Cerebellar cortex (tissue), 1 donor: Measurements from ENCODE around the gene SIVA1.

ENCODE experiments used
- DNase-seq: peaks from one replicate; pipeline ENCODE4 v3.0.0-alpha.2; 2015; ENCODE audit warnings: low spot score

SIVA1 gene

DNA sequence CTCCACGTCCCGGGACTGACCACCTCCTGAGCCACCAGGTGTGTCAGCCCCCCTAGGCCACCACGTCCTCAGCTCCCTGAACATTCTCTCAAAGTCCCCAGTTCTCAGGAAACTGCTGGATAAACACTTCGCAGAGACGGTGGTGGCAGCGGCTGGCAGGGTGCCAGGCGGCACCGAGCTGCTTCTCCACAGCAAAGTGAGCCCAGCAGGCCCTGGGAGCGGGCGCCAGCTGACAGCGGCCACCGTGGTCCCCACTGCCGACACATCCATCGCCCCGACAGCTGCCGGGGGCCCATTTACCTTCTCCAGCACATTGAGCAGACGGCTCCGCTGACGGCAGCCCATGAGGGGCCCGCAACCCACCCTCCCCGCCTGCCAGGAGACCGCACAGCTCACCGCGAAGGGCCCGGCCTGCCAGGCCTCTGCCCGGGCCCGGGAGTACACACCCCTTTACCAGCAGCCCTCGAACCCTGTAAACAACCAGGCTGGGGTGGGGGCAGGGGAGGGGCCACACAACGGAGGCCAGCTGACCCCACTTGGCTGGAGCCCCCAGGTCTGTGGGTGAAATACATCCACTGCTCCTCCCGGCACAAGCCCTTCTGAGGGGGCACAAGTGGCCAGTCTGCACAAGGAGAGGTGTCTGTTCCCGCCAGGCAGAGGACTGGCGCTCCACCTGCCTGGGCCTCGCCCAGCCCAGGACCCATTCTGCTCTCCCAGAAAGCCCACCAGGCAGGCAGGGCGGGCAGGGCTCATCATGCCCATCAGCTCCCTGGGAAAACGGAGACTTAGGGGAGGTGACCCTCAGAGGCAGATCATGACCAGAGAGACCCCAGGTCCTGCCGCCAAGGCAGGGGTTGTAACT is 32.1 kb downstream of the SIVA1 start:
- DNase-seq, result no peak

DNA sequence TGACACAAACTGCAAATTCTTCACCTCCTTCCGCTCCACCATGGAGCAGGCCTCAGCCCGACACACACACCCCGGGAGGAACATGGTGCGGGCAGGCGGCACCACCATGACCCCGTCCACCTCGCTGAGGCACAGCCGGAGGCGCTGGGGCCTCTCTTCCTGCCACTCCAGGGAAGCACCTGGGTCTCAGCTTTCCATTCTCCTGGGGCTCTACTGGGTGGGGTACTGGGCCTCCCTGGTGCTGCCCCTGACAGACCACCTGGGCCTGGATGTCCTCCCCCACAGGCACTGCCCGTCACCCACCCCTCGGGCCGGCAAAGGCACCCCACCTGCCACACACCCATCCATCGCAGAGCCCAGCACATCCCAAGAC is 32.7 kb downstream of the SIVA1 start:
- no peak for DNase-seq

DNA sequence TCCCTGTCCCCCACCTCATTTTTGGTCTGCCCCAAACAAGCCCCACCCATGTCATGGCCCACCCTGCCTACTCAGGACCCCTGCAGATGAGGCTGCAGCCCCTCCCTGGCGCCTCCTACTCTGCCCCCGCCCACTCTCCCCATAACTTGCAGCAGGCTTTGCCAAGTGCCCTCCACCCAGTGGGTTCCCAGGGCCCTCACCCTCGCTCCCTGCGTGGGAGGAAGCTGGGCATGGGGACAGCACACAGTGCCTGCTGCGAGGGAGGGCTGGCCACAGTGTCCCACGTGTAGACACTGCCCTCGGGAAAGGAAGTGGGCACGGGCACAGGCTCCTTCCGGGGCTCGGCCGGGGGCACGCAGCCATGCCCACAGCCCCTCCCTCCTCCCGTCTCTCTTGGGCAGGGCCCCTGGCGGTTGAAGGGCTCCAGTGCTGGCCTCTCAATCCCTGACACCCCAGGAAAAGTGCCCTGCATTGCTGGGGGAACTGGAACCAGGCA is 33.2 kb downstream of the SIVA1 start:
- no peak for DNase-seq

DNA sequence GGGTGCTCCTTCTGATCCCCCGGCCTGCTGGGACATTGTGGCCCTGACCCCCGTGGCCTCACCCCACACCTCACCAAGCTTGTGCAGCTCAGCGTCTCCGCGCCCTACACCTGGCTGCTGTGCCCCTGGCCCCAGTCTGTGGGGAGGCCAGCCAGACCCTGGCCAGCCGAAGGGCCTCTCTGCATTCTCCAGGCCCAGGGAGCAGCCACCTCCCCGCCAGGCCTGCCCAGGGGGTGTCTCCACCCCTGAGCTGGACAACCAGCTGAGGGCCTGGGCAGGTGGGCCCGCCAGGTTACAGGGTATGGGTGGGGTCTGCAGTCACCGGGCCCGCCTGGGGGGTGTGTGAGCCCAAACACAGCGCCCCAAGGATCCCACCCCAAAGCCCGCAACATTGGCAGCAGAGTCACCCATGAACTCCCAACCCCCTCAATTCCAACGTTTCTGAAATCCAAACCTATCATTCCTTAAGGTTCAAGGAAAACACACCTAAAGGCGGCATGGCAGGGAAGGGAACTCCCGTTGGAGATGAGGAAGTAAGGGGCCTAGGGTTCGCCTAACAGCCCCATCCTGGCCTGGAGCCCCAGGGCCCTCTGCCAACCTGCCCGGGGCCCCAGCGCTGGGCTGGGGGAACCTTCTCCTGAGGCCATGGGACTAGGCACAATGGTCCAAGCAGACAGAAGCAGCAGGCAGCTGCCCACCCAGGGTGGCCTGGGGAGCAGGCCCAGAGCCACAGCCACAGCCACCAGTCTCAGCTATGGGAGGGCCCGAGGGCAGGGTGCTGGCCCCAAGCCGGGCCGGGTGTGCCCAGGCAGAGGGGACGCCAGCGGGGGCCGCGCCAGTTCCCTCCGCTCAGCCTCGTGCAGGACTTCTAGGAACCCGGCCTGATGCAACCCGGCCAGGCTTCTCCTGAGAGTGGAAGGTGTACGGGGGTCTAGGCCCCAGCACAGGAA is 34.1 kb downstream of the SIVA1 start:
- no peak for DNase-seq

DNA sequence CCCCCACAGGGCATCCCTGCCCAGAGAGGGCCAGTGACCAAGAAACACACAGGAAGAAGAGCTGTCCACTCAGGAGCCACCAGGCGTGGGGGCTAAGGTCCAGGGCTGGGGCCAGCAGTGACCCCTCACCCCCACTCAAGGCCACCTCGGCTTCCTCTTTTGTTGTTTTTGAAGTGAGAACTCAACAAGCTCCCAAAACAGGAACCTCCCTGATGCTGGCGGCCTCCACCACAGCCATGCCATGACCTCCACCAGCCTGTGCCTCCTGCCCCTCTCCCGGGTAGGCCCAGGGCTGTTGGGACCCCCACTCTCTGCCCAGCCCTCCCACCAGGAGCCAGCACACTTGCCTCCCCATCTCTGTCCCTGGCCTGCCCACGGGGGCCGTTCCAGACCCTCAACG is 34.8 kb downstream of the SIVA1 start:
- no peak for DNase-seq

DNA sequence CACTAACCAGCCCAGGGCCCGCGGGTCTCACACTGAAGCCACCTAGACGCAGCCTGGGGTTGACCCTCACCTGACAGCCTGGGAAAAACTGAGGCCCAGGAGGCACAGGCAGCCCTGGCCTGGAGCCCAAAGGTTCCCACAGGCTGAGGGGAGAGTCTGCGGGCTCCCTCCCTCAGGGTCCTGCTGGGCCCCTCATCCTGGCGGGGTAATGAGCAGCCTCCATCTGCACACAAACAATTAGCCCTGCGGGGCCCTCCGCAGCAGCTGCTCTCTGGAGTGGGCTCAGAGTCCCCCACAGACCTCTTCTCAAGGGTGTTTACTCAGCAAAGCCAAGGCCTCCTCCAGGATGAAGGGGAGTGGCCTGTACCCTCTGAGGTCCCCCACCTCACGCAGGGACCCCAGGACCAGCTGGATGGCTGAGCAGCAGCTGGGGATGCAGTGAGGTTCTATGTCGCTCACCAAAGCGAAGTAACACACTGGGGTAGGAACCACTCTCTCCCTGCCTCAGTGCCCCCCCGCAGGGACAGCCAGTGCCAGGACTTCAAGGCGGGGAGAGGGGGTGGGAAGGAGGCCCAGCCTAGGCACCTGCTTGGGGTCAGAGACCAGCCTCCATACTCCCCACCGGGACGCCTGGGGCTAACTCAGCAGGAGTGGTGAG is 35.3 kb downstream of the SIVA1 start:
- DNase-seq, result no peak

DNA sequence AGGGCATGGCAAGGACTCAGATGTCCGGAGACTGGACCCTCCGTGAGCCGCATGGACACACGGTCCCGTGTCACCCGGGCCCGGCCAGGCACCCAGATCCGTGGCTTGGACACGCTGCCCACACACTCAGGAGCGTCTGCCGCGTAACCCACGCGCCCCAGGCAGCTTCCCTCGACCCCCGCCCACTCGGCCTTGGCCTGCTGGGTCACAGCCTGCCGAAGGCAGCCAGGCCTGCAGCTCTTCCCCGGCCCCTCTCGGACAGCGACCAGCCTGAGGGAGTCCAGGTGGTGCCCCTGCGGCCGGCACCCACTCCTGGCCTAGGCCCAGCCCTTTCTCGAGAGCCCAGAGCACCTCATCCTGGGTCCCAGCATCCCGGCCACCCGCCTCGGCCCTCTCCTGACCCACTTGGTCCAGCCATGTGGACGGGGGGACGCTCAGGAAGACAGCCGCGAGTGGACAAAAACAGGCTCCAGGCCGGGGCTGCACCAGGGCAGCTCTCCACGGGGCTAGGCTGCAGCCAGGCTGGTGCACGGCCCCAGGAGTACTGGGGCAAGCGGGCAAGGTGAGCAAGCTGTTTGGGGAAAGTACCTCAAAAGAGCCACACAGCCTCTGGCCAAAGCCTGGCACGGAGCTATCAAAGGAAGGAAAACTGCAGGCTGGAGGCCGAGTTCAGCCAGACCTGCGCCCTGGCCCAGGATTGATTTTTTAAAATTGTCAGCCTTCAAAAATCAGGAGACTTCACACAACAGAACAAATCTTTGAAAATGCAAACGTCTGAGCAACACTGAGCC is 36.1 kb downstream of the SIVA1 start:
- DNase-seq, result no peak

DNA sequence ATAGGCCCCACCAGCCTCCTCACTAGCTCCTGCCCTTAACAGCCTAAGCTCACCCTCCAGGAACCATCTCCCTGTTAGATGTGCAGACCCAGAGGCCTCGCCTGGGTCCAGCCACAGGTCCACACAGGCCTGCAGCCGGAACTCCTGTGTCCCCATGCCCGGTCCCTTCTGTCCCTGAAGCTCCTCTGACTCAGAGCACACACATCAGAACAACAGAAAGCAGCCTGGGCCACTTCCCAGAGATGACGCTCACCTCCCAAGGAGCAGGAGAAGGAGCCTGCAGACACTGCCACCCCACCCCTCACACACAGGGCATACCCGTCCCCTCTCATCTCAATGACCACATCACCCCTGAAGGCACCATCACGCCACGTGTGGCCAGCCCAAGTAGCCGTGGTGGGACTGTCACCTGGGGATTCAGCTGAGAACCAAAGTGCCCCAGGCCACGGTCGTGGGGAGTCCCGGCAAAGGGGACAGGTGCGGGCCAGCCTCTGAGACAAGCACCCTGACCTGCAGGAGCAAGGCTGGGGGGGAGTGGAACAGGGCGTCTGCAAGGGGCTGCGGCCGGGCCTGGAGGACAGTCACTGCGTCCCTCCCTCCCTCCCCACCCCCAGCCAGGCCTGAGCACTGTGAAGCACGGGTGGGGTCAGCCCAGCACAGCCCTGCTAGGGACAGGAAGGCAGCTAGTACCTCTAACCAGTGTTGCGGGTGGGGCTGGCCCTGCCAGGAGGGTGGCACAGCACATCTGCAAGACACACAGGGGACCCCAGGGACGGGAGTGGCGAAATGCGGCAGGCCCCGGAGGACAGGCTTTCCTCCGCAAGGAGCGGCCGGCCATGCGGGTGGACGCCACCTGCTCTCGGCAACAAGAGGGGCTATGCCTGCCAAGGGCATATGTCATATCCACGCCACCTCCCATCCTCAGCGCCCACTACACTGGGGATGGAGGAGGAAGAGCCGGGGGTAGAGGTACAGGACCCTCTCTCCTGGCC is 37.1 kb downstream of the SIVA1 start:
- no peak for DNase-seq

DNA sequence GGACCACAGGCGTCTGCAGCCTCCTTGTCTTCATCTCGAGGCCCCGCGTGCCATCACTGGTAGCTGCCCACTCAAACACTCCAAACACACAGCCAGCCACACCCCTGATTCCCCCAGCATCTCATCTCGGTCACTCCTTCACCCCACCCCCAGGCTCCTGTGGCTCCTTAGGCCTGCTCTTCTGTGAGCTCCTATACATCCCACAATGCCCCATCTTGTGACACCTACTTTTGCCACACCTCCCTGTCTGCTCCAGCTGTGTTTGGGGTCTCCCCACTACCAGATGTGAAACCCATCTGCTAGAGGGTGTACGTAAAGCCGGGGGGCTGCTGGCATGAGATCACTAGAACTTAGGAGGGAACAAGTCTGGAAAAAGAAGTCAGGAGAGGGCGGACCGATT is 38.5 kb downstream of the SIVA1 start:
- no peak for DNase-seq

DNA sequence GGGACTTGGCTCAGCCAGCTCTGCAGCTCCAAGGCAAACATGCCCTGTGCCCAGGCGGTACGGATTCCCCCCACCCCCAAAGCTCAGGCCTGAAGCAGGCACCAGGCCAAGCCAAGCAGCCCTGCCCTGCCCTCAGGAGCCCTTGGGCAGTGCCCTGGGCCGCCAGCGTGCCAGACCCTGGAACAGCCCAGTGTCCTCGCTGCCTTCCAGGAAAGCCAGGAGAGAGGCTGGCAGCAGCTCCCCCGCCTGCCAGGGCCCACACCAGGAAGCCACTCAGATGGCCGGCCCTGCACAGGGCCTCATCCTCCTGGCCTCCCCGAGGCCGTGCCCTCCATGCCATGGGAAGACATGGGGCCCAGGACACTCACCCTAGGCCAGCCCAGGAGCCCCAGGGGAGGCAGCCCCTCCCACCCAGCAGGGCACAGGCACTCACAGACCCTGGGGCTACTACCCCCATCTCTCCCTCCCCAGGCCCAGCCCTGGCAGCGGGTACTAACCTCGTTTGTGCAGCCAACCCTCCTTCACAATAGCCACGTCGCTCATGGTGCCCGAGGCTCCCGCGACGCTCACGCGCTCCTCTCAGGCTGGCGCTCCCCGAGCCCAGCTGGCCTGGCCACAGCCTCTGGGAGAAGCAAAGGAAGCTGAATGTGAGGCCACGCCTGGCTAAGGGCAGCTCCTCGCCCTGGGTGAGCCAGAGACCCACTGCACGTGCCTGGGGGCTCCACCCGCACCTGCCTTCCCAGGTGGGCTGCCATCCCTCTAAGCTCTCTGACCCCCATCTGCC is 39.3 kb downstream of the SIVA1 start:
- DNase-seq, result no peak

DNA sequence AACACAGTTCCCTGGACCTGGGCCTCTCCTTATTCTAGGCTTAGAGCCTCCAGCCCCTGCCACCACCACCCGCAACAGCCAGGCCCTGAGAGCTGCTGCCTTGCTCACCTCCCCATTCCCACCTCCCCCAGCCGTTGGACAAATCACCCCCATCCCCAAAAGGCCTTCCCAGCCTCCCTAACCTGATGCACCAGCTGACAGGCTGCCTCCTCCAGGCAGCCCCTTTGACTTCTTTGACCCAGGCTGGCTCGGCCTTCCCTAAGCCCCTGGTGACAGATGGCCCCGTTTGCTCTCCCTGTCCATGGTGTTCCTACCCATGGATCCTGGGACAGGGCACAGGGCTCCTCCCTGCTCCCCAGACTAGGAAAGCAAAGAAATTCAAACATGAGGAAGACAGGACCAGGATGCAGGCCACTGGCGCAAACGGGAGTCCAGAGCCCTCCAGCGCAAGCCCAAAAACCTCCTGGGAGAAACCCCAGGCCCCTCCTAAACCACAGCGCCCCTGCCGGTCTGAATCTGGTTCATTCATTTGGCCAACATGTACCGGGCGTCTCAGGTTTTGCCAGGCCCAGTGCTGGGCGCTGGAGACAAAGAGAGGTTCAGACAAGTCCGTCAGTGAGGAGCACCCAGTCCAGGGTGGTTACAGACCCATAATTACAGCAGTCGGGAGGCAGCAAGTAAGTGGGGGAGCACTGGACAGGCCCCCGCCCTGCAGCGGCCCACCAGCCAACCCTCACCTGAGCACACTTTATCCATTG is 40.2 kb downstream of the SIVA1 start:
- no peak for DNase-seq

DNA sequence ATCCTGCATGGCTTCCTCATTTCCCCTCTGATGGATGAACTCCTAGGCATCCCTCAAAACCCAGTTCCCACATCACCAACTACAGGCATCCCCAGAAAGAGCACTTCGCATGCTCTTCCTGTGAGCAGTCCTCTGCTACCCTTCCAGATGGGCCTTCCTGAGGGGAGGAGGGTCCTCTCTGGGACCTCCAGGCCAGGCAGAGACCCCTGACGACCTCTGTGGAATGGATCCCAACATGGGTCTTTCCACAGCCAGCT is 40.7 kb downstream of the SIVA1 start:
- DNase-seq, result no peak

DNA sequence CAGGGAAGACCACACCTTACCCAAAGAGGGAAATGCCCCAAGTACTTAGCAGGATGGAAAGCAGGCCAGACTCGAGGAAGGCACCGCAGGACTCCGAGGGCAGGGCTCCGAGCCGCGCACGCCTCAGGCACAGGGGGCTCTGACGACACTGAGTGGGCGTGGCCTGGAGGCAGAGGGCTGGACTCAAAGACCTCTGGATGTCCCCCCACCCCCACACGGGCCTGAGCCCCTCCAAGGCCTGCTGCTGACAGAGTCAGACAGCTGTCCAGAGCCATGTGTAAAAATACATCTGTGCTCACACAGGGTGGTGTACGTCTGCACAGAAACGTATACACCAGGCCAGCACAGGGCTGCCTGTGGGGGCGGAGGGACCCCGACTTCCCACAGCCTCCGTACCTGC is 41.2 kb downstream of the SIVA1 start:
- no peak for DNase-seq

DNA sequence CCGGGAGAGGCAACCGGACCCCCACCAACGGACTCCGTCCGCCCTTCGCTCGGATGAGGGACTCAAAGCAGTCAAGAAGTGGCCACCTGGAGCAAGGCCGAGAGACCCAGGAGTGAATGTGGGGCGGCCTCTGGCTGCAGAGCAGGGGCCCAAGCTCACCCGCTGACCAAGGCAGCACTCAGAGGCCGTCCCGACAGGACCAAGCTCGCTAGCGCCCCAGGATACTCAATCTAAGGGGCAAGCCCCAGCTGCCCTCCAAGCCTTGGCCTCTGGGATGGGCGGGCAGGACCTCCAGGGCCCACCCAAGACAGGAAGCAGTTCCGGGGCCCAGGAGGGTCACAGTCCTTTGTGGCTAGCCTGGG is 41.7 kb downstream of the SIVA1 start:
- no peak for DNase-seq

DNA sequence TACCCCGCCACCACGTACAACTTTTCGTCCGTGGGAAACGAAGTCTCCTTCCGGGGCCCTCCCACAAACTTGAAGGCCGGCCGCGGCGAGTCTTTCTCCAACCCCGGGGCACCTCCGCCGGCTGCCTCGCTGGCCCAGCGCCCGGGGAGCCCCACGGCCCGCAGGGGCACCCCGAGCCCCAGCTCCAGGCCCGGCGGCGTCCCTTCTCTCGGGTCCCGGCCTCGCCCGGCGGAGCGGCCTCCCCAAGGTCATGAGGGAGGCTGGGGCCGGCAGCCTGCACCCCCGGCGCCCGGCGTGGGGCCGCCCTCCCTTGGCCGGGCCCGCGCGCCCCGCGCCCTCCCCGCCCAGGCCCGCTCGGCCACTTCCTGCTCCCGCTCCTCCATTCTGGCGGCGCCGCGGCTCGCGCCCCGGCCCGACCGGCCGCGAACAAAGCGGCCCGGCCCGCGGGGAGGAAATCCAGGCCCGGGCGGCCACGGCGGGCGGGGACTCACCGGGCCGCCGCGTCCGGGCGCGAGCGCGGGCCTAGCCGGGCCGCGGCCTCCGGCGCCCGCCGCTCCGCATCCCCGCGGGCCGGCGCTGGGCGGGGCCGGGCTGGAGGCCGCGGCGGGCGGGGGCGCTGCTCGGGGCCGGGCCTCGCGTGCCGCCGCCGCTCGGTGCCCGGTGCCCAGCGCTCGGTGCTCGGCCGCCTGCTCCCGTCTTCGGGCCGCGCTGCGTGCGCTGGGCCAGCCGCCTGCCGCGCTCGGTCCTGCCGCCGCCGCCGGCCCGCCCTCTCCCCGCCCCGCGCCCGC is 42.2 kb downstream of the SIVA1 start, which contains the start of gene AKT1:
AKT1 (minus strand) TSS at position 756 of the 788 bp plus-strand sequence. CDS start 3,105 bp downstream, outside the sequence.
- DNase-seq, result no peak

DNA sequence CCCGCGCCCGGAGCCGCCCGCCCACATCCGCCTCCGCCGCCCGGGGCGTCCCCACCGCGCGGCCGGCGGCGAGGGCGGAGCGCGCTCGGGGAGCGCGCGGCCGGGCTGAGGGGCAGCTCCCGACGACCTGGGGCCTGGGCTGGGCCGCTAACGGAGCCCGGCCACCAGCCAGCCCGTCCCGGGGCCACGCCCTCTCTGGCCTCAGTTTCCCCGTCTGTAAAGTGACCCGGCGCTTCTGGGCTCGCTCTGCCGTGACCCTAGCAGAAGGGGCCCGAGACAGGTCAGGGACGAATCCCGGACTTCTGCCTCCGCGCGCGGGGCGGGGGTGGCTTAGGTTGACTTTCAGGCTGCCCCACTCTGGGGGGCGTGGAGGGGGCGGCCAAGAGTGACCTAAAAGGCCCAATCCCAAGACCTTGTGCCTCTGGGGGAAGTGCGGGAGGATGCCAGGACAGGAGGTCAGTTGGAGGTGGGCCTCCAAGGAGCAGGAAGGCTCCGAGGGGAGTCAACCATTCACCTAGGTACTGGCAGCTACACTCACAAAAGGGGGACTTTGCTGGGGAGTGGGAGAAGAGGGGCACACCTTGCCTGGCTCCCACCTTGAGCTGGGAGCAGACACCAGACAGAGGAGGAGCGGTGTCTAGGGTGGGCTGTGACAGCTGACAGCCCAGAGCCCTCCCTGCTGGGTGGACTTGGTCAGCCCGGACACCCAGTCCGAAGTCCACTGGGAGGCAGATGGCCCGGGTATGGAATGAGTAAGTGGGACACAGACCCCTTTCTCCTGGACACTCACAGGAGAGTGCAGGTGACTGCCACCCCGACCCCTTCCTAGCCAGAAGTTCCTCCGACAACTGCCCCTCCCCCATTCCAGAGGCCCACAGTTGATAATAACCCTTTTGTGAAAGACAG is 43.1 kb downstream of the SIVA1 start:
- no peak for DNase-seq

DNA sequence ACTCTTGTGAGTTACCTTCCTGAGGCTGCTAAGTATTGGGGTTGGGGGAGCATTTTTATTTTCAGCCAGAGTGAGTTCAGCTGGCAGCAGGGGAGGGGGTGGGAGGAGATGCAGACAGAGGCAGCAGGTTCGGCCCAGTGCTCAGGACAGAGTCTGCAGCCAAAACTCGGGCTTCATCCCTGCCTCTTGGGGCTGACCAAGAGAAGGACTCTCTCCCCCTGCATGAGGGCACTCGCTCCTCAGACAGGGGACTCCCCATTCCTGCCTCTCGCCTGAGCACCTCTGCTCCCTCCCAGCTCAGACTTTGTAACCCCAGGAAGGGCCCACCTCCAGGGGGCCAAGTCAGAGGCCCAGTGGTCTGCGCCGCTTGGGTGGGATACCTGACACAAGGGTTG is 43.7 kb downstream of the SIVA1 start:
- no peak for DNase-seq
